Cortex of kidney (tissue), 1 donor: Measurements from ENCODE around the gene SSBP4.
"Not testable (repeated sequence)": the region's sequence is repeated elsewhere in the genome, so short reads cannot be mapped to it uniquely, and the experiment has no call there.

ENCODE experiments used
- DNase-seq: peaks from one replicate; lab custom pipeline; 2025; lab: John Stamatoyannopoulos, UW

Gene SSBP4

GRCh38 chr19:18393836-18394235 is 25.4 kb upstream of the SSBP4 start:
- DNase-seq = no peak

GRCh38 chr19:18396471-18397241 is 22.5 kb upstream of the SSBP4 start:
- no peak for DNase-seq

GRCh38 chr19:18397242-18398202 is 21.7 kb upstream of the SSBP4 start, which contains the start of gene LRRC25:
TSS of gene LRRC25 (minus strand) at chr19:18397622. CDS start at chr19:18396963, 659 bp downstream.
- no peak for DNase-seq

GRCh38 chr19:18399008-18399407 is 20.2 kb upstream of the SSBP4 start:
- DNase-seq = no peak

GRCh38 chr19:18401580-18402112 is 17.6 kb upstream of the SSBP4 start:
- no peak for DNase-seq

- DNase-seq = not testable (repeated sequence)
Observed at GRCh38 chr19:18402455-18403248, 16.5 kb upstream of the SSBP4 start.

- not testable (repeated sequence) for DNase-seq
Observed at GRCh38 chr19:18405754-18406153, 13.4 kb upstream of the SSBP4 start.

- no peak for DNase-seq
Observed at GRCh38 chr19:18406749-18407148, 12.4 kb upstream of the SSBP4 start.

- no peak for DNase-seq
Observed at GRCh38 chr19:18408053-18408476, 11.1 kb upstream of the SSBP4 start.

GRCh38 chr19:18412610-18413239 is 6.5 kb upstream of the SSBP4 start:
- DNase-seq = no peak

- DNase-seq = no peak
Observed at GRCh38 chr19:18414504-18415177, 4.6 kb upstream of the SSBP4 start.

- no peak for DNase-seq
Observed at GRCh38 chr19:18415178-18415867, 3.9 kb upstream of the SSBP4 start.

GRCh38 chr19:18416778-18417249 is 2.4 kb upstream of the SSBP4 start:
- no peak for DNase-seq

GRCh38 chr19:18417250-18418028 is 1.8 kb upstream of the SSBP4 start:
- DNase-seq = no peak

- no peak for DNase-seq
Observed at GRCh38 chr19:18418029-18418482, 1.1 kb upstream of the SSBP4 start.

- no peak for DNase-seq
Observed at GRCh38 chr19:18418483-18419194, 559 bp upstream of the SSBP4 start.

GRCh38 chr19:18419699-18420460 is 682 bp downstream of the SSBP4 start:
- DNase-seq = no peak
